HEK293 (cell line): Measurements from ENCODE around the gene HUNK.
A peak's percentile ranks its signal among the peaks of the same experiment; 100 is the strongest.

Experiments
- CTCF ChIA-PET: fragments of 350-600 bp; formaldehyde crosslinking; extraction: SDS; loops from one replicate; lab custom pipeline; 2021; ENCODE audit warnings: antibody characterized with exemption; lab: Yijun Ruan, JAX
- POLR2A ChIA-PET: fragments of 300-600 bp; formaldehyde crosslinking; extraction: SDS; loops from one replicate; lab custom pipeline; 2020; ENCODE audit warnings: antibody characterized with exemption, inconsistent platforms; lab: Yijun Ruan, JAX
- H3K27ac ChIP-seq: fragments of 200-500 bp; sonication (Bioruptor generic); 2 replicates; pipeline ENCODE4 v1.5.1; 2014; ENCODE audit warnings: low read depth, low read length, control low read depth, inconsistent platforms; ENCODE audit errors: extremely low read depth
- H3K36me3 ChIP-seq, 2 experiments: fragments of 200-500 bp in 1 of 2; sonication (Bioruptor generic) in 1 of 2; 1 replicate in 1 of 2; 2 replicates in 1 of 2; pipeline ENCODE4 v1.5.1; 2014 to 2017; ENCODE audit warnings: inconsistent platforms in 2 of 2, low read length in 2 of 2; ENCODE audit not compliant: control insufficient read depth in 2 of 2, insufficient read depth in 1 of 2
- H3K4me1 ChIP-seq: fragments of 200-500 bp; sonication (Bioruptor generic); 2 replicates; pipeline ENCODE4 v1.5.1; 2014; ENCODE audit warnings: mild to moderate bottlenecking, low read length, inconsistent platforms; ENCODE audit not compliant: control insufficient read depth, insufficient read depth
- H3K4me3 ChIP-seq: 2 replicates; pipeline ENCODE4 v1.5.1; 2011; ENCODE audit warnings: low read depth, mild to moderate bottlenecking, control low read depth, low read length, moderate library complexity
- H3K9me3 ChIP-seq: fragments of 200-500 bp; sonication (Bioruptor generic); 2 replicates; pipeline ENCODE4 v1.5.1; 2014; ENCODE audit warnings: low read depth, low read length, inconsistent platforms; ENCODE audit not compliant: control insufficient read depth, insufficient read depth
- PRDM10 ChIP-seq: fragments of 450-650 bp; formaldehyde crosslinking; IDR thresholded peaks from 2 replicates; pipeline ENCODE4 v1.5.1; 2016; ENCODE audit warnings: missing biosample characterization, missing genetic modification characterization
- SP2 ChIP-seq: fragments of 450-650 bp; formaldehyde crosslinking; IDR thresholded peaks from 2 replicates; pipeline ENCODE4 v1.5.1; 2016; ENCODE audit warnings: missing biosample characterization, missing genetic modification characterization
- ZBTB6 ChIP-seq: fragments of 450-650 bp; formaldehyde crosslinking; IDR thresholded peaks from 2 replicates; pipeline ENCODE4 v1.5.1; 2017; ENCODE audit warnings: missing biosample characterization, missing genetic modification characterization
- ZFHX2 ChIP-seq: fragments of 450-650 bp; formaldehyde crosslinking; conservative IDR thresholded peaks from 2 replicates; pipeline ENCODE4 v1.5.1; 2016; ENCODE audit warnings: missing biosample characterization, missing genetic modification characterization
- ZNF133 ChIP-seq: fragments of 450-650 bp; formaldehyde crosslinking; IDR thresholded peaks from 2 replicates; pipeline ENCODE4 v1.5.1; 2016; ENCODE audit warnings: missing biosample characterization, missing genetic modification characterization
- ZNF202 ChIP-seq: fragments of 450-650 bp; formaldehyde crosslinking; IDR thresholded peaks from 2 replicates; pipeline ENCODE4 v1.5.1; 2016; ENCODE audit warnings: missing biosample characterization, missing genetic modification characterization, borderline replicate concordance
- ZNF362 ChIP-seq: fragments of 450-650 bp; formaldehyde crosslinking; IDR thresholded peaks from 2 replicates; pipeline ENCODE4 v1.5.1; 2016; ENCODE audit warnings: missing biosample characterization, missing genetic modification characterization
- ZNF596 ChIP-seq: fragments of 450-650 bp; IDR thresholded peaks from 2 replicates; pipeline ENCODE4 v1.5.0; 2018; ENCODE audit warnings: missing biosample characterization, mild to moderate bottlenecking, missing genetic modification characterization, moderate library complexity
- ZNF830 ChIP-seq: fragments of 450-650 bp; IDR thresholded peaks from 2 replicates; pipeline ENCODE4 v1.5.0; 2018; ENCODE audit warnings: missing biosample characterization, missing genetic modification characterization, low read depth, mild to moderate bottlenecking, moderate library complexity

HUNK gene

GRCh38 chr21:31873696-31874599, 1.1 kb downstream of the HUNK start (continued):
- TF ChIP-seq PRDM10 (tag by site-specific recombination) (no peak), ZNF133 (tag by site-specific recombination) (no peak)

GRCh38 chr21:31874812-31875212, 2.0 kb downstream of the HUNK start:
- POLR2A ChIA-PET, result interaction anchor here (1.4 to 3.4 kb wide), 2 partner anchors 14 to 404 kb away, joined by 4 to 14 read pairs; partner anchors contain the start of gene MIS18A
- peak; percentile 18; the same call in 1 of the 2 replicates for TF ChIP-seq ZBTB6 (tag by site-specific recombination)
- 0 out of 2 replicates have a peak, but pooled peaks have one; percentile 8 for TF ChIP-seq SP2 (tag by site-specific recombination)
- TF ChIP-seq ZNF830, result no peak
- peak; percentile 37; the same call in 1 of the 2 replicates for TF ChIP-seq PRDM10 (tag by site-specific recombination)
- TF ChIP-seq ZFHX2 (tag by site-specific recombination), result peak; percentile 17; the same call in 1 of the 2 replicates
- TF ChIP-seq ZNF202 (tag by site-specific recombination), result 0 out of 2 replicates have a peak, but pooled peaks have one; percentile 8
- TF ChIP-seq, all 188 proteins: peak for 5
- Histone ChIP-seq H3K4me3 (no peak overlapping the region), H3K36me3 (no peaks in the 10 kb centered on the region), H3K27ac (no peak overlapping the region), H3K4me1 (peaks cover 5% of the 10 kb centered on the region; the same call in 1 of the 2 replicates), H3K9me3 (no peaks in the 10 kb centered on the region)
- CTCF ChIA-PET, result interaction anchor here (0.8 to 4.7 kb wide), 9 partner anchors 10 to 384 kb away, joined by 3 to 24 read pairs (median 5); no protein-coding TSS in a partner anchor

GRCh38 chr21:31875496-31876015, 2.7 kb downstream of the HUNK start:
- POLR2A ChIA-PET, result no interaction called here

More at GRCh38 chr21:31875496-31876015, 2.7 kb downstream of the HUNK start:
- Histone ChIP-seq H3K9me3 (no peaks in the 10 kb centered on the region), H3K4me1 (peaks cover 5% of the 10 kb centered on the region; the same call in 1 of the 2 replicates), H3K36me3 (no peaks in the 10 kb centered on the region), H3K27ac (no peak overlapping the region), H3K4me3 (no peak overlapping the region)
- CTCF ChIA-PET, result interaction anchor here (0.5 to 4.7 kb wide), 3 partner anchors 10 to 937 kb away, joined by 3 to 21 read pairs (median 20); no protein-coding TSS in a partner anchor
- TF ChIP-seq ZNF362 (no peak), ZNF596 (tag by site-specific recombination) (peak; percentile 68)
